OCI-M1 (cell line): ENCODE data around the gene DDO.

Source experiments
- DNase-seq: peaks from one replicate; lab custom pipeline; 2025; lab: John Stamatoyannopoulos, UW

Gene DDO

GRCh38 chr6:110419028-110419739 is 3.8 kb upstream of the DDO start:
- no peak for DNase-seq

GRCh38 chr6:110418594-110418993 is 3.2 kb upstream of the DDO start:
- no peak for DNase-seq

- no peak for DNase-seq
Measured at GRCh38 chr6:110414669-110415068, 706 bp downstream of the DDO start.

GRCh38 chr6:110412360-110412759 is 3.0 kb downstream of the DDO start:
- DNase-seq: no peak

GRCh38 chr6:110410511-110410910 is 4.9 kb downstream of the DDO start:
- no peak for DNase-seq

- DNase-seq: no peak
Measured at GRCh38 chr6:110409794-110410193, 5.6 kb downstream of the DDO start.

- no peak for DNase-seq
Measured at GRCh38 chr6:110408901-110409300, 6.5 kb downstream of the DDO start.

GRCh38 chr6:110404607-110405006 is 10.8 kb downstream of the DDO start:
- no peak for DNase-seq

GRCh38 chr6:110401585-110402176 is 13.7 kb downstream of the DDO start:
- no peak for DNase-seq

GRCh38 chr6:110400208-110400607 is 15.2 kb downstream of the DDO start:
- no peak for DNase-seq

- no peak for DNase-seq
Measured at GRCh38 chr6:110399219-110400071, 15.9 kb downstream of the DDO start.

GRCh38 chr6:110398778-110399177 is 16.6 kb downstream of the DDO start:
- DNase-seq: no peak

GRCh38 chr6:110395221-110395620 is 20.2 kb downstream of the DDO start:
- DNase-seq: no peak

- DNase-seq: no peak
Measured at GRCh38 chr6:110394409-110394808, 21.0 kb downstream of the DDO start.

- DNase-seq: no peak
Measured at GRCh38 chr6:110392727-110393126, 22.6 kb downstream of the DDO start.

GRCh38 chr6:110390404-110390803 is 25.0 kb downstream of the DDO start:
- DNase-seq: no peak

- peak; percentile 83 for DNase-seq
Measured at GRCh38 chr6:110389689-110390382, 25.5 kb downstream of the DDO start.

GRCh38 chr6:110387986-110388385 is 27.4 kb downstream of the DDO start:
- no peak for DNase-seq

GRCh38 chr6:110385458-110385863 is 29.9 kb downstream of the DDO start:
- DNase-seq: no peak

- no peak for DNase-seq
Measured at GRCh38 chr6:110378552-110378951, 36.8 kb downstream of the DDO start.

- DNase-seq: no peak
Measured at GRCh38 chr6:110369066-110369465, 46.3 kb downstream of the DDO start.

- DNase-seq: no peak
Measured at GRCh38 chr6:110368284-110368683, 47.1 kb downstream of the DDO start.
